Erythroblast (primary cell): Measurements from ENCODE around the gene AP2A2.

Experiments used
- DNase-seq, 2 experiments: peaks; one replicate each; lab custom pipeline; 2025; lab: John Stamatoyannopoulos, UW
- GATA1 ChIP-seq: IDR thresholded peaks from 2 replicates; pipeline ENCODE4 v1.6.1; 2011; ENCODE audit warnings: low read depth, mild to moderate bottlenecking, control low read depth, low read length, moderate library complexity
- POLR2A ChIP-seq: IDR thresholded peaks from 2 replicates; pipeline ENCODE4 v1.6.1; 2011; ENCODE audit warnings: mild to moderate bottlenecking, low read length

Gene AP2A2

GRCh38 chr11:1032310-1032891 lies 106.7 kb downstream of the AP2A2 start:
- no peak for DNase-seq
- TF ChIP-seq POLR2A (no peak), GATA1 (no peak)

GRCh38 chr11:1033016-1033798 lies 107.5 kb downstream of the AP2A2 start:
- TF ChIP-seq POLR2A (no peak), GATA1 (no peak)
- DNase-seq, result no peak

- DNase-seq, result no peak
- TF ChIP-seq POLR2A (no peak), GATA1 (no peak)
Observed at GRCh38 chr11:1034001-1034400, 108.3 kb downstream of the AP2A2 start.

GRCh38 chr11:1034456-1035295 lies 109.0 kb downstream of the AP2A2 start:
- DNase-seq, result no peak
- no peak for TF ChIP-seq POLR2A
- TF ChIP-seq GATA1, result no peak

GRCh38 chr11:1035577-1036283 lies 110.1 kb downstream of the AP2A2 start:
- TF ChIP-seq POLR2A, result no peak
- no peak for TF ChIP-seq GATA1
- DNase-seq, result no peak

- TF ChIP-seq POLR2A (no peak), GATA1 (no peak)
- DNase-seq, result no peak
Observed at GRCh38 chr11:1036303-1036923, 110.7 kb downstream of the AP2A2 start, which contains the start of gene MUC6. MUC6 (minus strand) TSS chr11:1036718; CDS start chr11:1036655, 63 bp downstream.

GRCh38 chr11:1036931-1037330 lies 111.3 kb downstream of the AP2A2 start:
- DNase-seq, result no peak
- TF ChIP-seq POLR2A (no peak), GATA1 (no peak)

GRCh38 chr11:1037506-1038055 lies 111.9 kb downstream of the AP2A2 start:
- DNase-seq, result no peak
- TF ChIP-seq POLR2A, result no peak
- no peak for TF ChIP-seq GATA1

- DNase-seq, result no peak
- TF ChIP-seq POLR2A (no peak), GATA1 (no peak)
Observed at GRCh38 chr11:1038361-1038760, 112.7 kb downstream of the AP2A2 start.

GRCh38 chr11:1038921-1039320 lies 113.3 kb downstream of the AP2A2 start:
- DNase-seq, result no peak
- TF ChIP-seq GATA1 (no peak), POLR2A (no peak)

GRCh38 chr11:1039481-1040427 lies 114.1 kb downstream of the AP2A2 start:
- DNase-seq, result no peak
- TF ChIP-seq POLR2A (no peak), GATA1 (no peak)
